IMR-90 (cell line): ENCODE data around the gene SGK1.

Experiments
- CEBPB ChIP-seq: IDR thresholded peaks from 2 replicates; pipeline ENCODE4 v1.6.1; 2012; ENCODE audit warnings: low read depth, low read length, improper control_type of control experiment
- NFE2L2 ChIP-seq: fragments of 150-350 bp; IDR thresholded peaks from 2 replicates; pipeline ENCODE4 v1.6.1; 2016; ENCODE audit warnings: low read depth, mild to moderate bottlenecking, low read length
- POLR2A ChIP-seq: IDR thresholded peaks from 2 replicates; pipeline ENCODE4 v1.6.1; 2012; ENCODE audit warnings: mild to moderate bottlenecking, low read depth, low read length
- RAD21 ChIP-seq: IDR thresholded peaks from 2 replicates; pipeline ENCODE4 v1.6.1; 2012; ENCODE audit warnings: low read length, improper control_type of control experiment
- RFX5 ChIP-seq: IDR thresholded peaks from 2 replicates; pipeline ENCODE4 v1.8.0; 2012; ENCODE audit warnings: low read depth, mild to moderate bottlenecking, low read length, moderate library complexity
- SMC3 ChIP-seq: fragments of 150-350 bp; IDR thresholded peaks from 2 replicates; pipeline ENCODE4 v1.6.1; 2016; ENCODE audit warnings: low read depth, mild to moderate bottlenecking, antibody characterized with exemption, low read length, moderate library complexity
- TF ChIP-seq, protein P1 (sequence below): conservative IDR thresholded peaks from 2 replicates; pipeline ENCODE4 v1.5.1; 2012; ENCODE audit warnings: mild to moderate bottlenecking, low read depth, low read length, improper control_type of control experiment
- TF ChIP-seq, protein P2 (sequence below): fragments of 150-350 bp; IDR thresholded peaks from 2 replicates; pipeline ENCODE4 v1.6.1; 2017; ENCODE audit warnings: mild to moderate bottlenecking, antibody characterized with exemption, low read length, low read depth
- TF ChIP-seq, protein P3 (sequence below): fragments of 150-350 bp; IDR thresholded peaks from 2 replicates; pipeline ENCODE4 v1.6.1; 2016; ENCODE audit warnings: low read depth, mild to moderate bottlenecking, low read length, moderate library complexity, borderline replicate concordance

DNA sequence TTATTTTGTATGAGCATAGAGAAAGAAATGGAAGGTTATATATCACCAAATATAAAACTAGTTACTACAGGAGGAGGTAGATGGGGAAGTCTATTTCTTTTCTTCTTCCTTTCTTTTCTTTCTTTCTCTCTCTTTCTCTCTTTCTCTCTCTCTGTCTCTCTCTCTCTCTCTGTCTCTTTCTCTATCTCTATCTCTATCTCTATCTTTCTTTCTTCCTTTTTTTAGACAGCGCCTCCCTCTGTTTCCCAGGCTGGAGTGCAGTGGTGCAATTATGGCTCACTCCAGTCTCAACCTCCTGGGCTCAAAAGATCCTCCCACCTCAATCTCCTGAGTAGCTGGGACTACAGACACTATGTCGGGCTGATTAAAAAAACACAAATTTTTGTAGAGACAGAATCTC, 10.2 kb upstream of the SGK1 start:
- TF ChIP-seq, protein P1, sequence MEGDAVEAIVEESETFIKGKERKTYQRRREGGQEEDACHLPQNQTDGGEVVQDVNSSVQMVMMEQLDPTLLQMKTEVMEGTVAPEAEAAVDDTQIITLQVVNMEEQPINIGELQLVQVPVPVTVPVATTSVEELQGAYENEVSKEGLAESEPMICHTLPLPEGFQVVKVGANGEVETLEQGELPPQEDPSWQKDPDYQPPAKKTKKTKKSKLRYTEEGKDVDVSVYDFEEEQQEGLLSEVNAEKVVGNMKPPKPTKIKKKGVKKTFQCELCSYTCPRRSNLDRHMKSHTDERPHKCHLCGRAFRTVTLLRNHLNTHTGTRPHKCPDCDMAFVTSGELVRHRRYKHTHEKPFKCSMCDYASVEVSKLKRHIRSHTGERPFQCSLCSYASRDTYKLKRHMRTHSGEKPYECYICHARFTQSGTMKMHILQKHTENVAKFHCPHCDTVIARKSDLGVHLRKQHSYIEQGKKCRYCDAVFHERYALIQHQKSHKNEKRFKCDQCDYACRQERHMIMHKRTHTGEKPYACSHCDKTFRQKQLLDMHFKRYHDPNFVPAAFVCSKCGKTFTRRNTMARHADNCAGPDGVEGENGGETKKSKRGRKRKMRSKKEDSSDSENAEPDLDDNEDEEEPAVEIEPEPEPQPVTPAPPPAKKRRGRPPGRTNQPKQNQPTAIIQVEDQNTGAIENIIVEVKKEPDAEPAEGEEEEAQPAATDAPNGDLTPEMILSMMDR = no peak
- no peak for TF ChIP-seq POLR2A
- TF ChIP-seq SMC3 = no peak
- no peak for TF ChIP-seq CEBPB
- TF ChIP-seq RFX5 = no peak
- TF ChIP-seq, protein P2, sequence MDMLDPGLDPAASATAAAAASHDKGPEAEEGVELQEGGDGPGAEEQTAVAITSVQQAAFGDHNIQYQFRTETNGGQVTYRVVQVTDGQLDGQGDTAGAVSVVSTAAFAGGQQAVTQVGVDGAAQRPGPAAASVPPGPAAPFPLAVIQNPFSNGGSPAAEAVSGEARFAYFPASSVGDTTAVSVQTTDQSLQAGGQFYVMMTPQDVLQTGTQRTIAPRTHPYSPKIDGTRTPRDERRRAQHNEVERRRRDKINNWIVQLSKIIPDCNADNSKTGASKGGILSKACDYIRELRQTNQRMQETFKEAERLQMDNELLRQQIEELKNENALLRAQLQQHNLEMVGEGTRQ = no peak
- TF ChIP-seq RAD21 = no peak
- TF ChIP-seq, protein P3, sequence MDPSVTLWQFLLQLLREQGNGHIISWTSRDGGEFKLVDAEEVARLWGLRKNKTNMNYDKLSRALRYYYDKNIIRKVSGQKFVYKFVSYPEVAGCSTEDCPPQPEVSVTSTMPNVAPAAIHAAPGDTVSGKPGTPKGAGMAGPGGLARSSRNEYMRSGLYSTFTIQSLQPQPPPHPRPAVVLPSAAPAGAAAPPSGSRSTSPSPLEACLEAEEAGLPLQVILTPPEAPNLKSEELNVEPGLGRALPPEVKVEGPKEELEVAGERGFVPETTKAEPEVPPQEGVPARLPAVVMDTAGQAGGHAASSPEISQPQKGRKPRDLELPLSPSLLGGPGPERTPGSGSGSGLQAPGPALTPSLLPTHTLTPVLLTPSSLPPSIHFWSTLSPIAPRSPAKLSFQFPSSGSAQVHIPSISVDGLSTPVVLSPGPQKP = no peak
- TF ChIP-seq NFE2L2 = no peak
